Naive B cell (primary cell): ENCODE data around the gene TEX38. TPM values are rescaled to one million over a fixed set of nuclear protein-coding genes. Genes with fewer than 3 reads are reported as not detected.
A peak's percentile ranks its signal among the peaks of the same experiment; 100 is the strongest.
"Not testable (repeated sequence)": the region's sequence is repeated elsewhere in the genome, so short reads cannot be mapped to it uniquely, and the experiment has no call there.

ENCODE experiments used
- ATAC-seq, 2 donors: fragments of 150-1000 bp; cut with Tn5 transposase; 2 replicates each; pipeline ENCODE4 v1.10.0; 2021; ENCODE audit warnings: low read depth in 2 of 2, mild to moderate bottlenecking in 2 of 2, moderate library complexity in 2 of 2
- DNase-seq: peaks from one replicate; pipeline ENCODE4 v3.0.0; 2022
- H3K27ac Mint-ChIP-seq, 6 donors: one replicate each; pipeline ENCODE4 v1.8.0; 2020 to 2022; ENCODE audit warnings: mild to moderate bottlenecking in 6 of 6, mixed read lengths in 6 of 6, moderate library complexity in 5 of 6, inconsistent platforms in 2 of 6
- H3K27me3 Mint-ChIP-seq, 3 donors: one replicate each; pipeline ENCODE4 v1.8.0; 2021 to 2022; ENCODE audit warnings: mixed read lengths in 3 of 3, mild to moderate bottlenecking in 1 of 3
- H3K36me3 Mint-ChIP-seq, 2 donors: one replicate each; pipeline ENCODE4 v1.8.0; 2020 to 2022; ENCODE audit warnings: mixed read lengths in 2 of 2, inconsistent platforms in 1 of 2, mild to moderate bottlenecking in 1 of 2
- H3K4me1 Mint-ChIP-seq, 3 donors: one replicate each; pipeline ENCODE4 v1.8.0; 2020 to 2022; ENCODE audit warnings: mixed read lengths in 3 of 3, inconsistent platforms in 1 of 3, mild to moderate bottlenecking in 1 of 3, moderate library complexity in 1 of 3
- H3K4me3 Mint-ChIP-seq, 8 donors: one replicate each; pipeline ENCODE4 v1.8.0; 2020 to 2022; ENCODE audit warnings: mild to moderate bottlenecking in 8 of 8, mixed read lengths in 8 of 8, moderate library complexity in 8 of 8, inconsistent platforms in 2 of 8
- H3K9me3 Mint-ChIP-seq, 7 donors: one replicate each; pipeline ENCODE4 v1.8.0; 2020 to 2022; ENCODE audit warnings: mixed read lengths in 7 of 7, mild to moderate bottlenecking in 5 of 7, inconsistent platforms in 2 of 7, moderate library complexity in 1 of 7
- polyA plus RNA-seq, 6 donors: library from polyadenylated mRNA; unstranded; fragments of 300-500 nt; fragmentation: Illumina TruSeq; gene quantifications; one replicate each; pipeline ENCODE4 v1.2.3, GENCODE V29; 2021; ENCODE audit warnings: low read depth in 6 of 6

TEX38 gene
- polyA plus RNA-seq, 6 donors from 2014 or later: not detected

GRCh38 chr1:46646844-46647243 lies 24.8 kb upstream of the TEX38 start:
- no peak overlapping the region for H3K4me3 Mint-ChIP-seq
- ATAC-seq: no peak
- H3K27ac Mint-ChIP-seq: no peak overlapping the region
- DNase-seq: no peak
- H3K9me3 Mint-ChIP-seq: peaks cover 0 to 7% (median 3%) of the 10 kb centered on the region in 7 donors
- no peaks in the 10 kb centered on the region for H3K4me1 Mint-ChIP-seq
- peaks cover 22 to 33% of the 10 kb centered on the region in 2 donors for H3K36me3 Mint-ChIP-seq
- H3K27me3 Mint-ChIP-seq: no peaks in the 10 kb centered on the region

GRCh38 chr1:46647611-46648010 lies 24.0 kb upstream of the TEX38 start:
- Mint-ChIP-seq H3K27ac (no peak overlapping the region), H3K36me3 (peaks cover 20 to 34% of the 10 kb centered on the region in 2 donors), H3K4me1 (no peaks in the 10 kb centered on the region), H3K4me3 (no peak overlapping the region), H3K9me3 (peaks cover 0 to 7% (median 4%) of the 10 kb centered on the region in 7 donors), H3K27me3 (no peaks in the 10 kb centered on the region)
- DNase-seq (no peak), ATAC-seq (no peak)

- no peak overlapping the region for H3K4me3 Mint-ChIP-seq
- no peaks in the 10 kb centered on the region for H3K27me3 Mint-ChIP-seq
- no peak overlapping the region for H3K27ac Mint-ChIP-seq
- no peak for ATAC-seq
- no peaks in the 10 kb centered on the region for H3K4me1 Mint-ChIP-seq
- DNase-seq: no peak
- H3K36me3 Mint-ChIP-seq: peaks cover 23 to 43% of the 10 kb centered on the region in 2 donors
- peaks cover 0 to 8% (median 4%) of the 10 kb centered on the region in 7 donors for H3K9me3 Mint-ChIP-seq
Measured at GRCh38 chr1:46649764-46650163, 21.9 kb upstream of the TEX38 start.

DNA sequence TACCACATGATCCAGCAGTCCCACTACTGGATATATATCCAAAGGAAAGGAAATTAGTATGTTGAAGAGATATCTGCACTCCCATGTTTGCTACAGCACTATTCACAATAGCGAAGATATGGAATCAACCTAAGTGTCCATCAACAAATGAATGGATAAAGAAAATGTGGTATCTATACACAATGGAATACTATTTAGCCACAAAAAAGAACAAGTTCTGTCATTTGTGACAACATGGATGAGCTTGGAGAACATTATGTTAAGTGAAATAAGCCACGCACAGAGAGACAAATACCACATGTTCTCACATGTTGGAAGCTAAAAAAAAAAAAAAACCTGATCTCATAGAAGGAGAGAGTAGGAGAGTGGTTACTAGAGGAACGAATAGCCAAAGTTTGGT lies 21.2 kb upstream of the TEX38 start:
- Mint-ChIP-seq H3K9me3 (peaks cover 0 to 11% (median 7%) of the 10 kb centered on the region in 7 donors), H3K27ac (no peak overlapping the region), H3K4me1 (no peaks in the 10 kb centered on the region), H3K27me3 (no peaks in the 10 kb centered on the region), H3K4me3 (no peak overlapping the region), H3K36me3 (peaks cover 26 to 48% of the 10 kb centered on the region in 2 donors)
- DNase-seq: no peak
- no peak for ATAC-seq

DNA sequence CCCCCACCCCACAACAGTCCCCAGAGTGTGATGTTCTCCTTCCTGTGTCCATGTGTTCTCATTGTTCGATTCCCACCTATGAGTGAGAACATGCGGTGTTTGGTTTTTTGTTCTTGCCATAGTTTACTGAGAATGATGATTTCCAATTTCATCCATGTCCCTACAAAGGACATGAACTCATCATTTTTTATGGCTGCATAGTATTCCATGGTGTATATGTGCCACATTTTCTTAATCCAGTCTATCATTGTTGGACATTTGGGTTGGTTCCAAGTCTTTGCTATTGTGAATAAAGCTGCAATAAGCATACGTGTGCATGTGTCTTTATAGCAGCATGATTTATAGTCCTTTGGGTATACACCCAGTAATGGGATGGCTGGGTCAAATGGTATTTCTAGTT lies 20.5 kb upstream of the TEX38 start:
- Mint-ChIP-seq H3K9me3 (peaks cover 0 to 11% (median 7%) of the 10 kb centered on the region in 7 donors), H3K36me3 (peaks cover 33 to 53% of the 10 kb centered on the region in 2 donors)
- not testable (repeated sequence) for H3K4me3 Mint-ChIP-seq, DNase-seq, H3K4me1 Mint-ChIP-seq, H3K27ac Mint-ChIP-seq, H3K27me3 Mint-ChIP-seq, ATAC-seq

GRCh38 chr1:46652321-46653100 lies 19.1 kb upstream of the TEX38 start:
- Mint-ChIP-seq H3K4me3 (no peak overlapping the region), H3K9me3 (peaks cover 0 to 11% (median 7%) of the 10 kb centered on the region in 7 donors), H3K4me1 (no peaks in the 10 kb centered on the region), H3K27me3 (no peaks in the 10 kb centered on the region), H3K36me3 (peaks cover 27 to 46% of the 10 kb centered on the region in 2 donors), H3K27ac (peak overlapping the region in 1 of 6 donors; percentile 39)
- no peak for ATAC-seq
- no peak for DNase-seq

DNA sequence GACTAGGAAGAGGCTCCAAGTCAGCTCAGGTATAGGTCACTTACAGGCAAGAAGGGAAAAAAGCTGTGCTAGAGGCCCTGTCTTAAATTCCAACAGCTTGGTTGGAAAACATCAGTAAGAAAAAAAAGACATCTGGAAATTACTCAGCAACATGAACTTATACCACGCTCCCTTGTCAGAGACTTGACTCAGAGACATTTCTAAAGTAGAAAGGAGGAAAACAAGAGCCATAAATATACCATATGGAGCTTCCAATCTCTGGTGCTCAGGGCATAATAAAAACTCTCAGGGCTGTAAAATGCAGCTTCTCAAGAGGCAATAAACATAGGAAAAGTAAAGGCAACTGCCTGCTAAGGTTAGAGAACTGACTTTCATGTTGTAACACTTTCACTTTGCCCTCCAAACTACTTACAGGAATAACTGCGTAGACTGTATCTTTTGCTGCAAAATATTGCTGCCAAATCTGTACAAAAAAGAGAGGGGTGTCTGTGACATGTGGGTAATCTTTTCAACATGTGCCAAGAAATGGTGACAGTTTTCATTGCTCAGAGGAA lies 18.2 kb upstream of the TEX38 start:
- no peak for ATAC-seq
- Mint-ChIP-seq H3K9me3 (peaks cover 0 to 11% (median 7%) of the 10 kb centered on the region in 7 donors), H3K4me1 (no peaks in the 10 kb centered on the region), H3K4me3 (peak overlapping the region in 1 of 8 donors; percentile 17), H3K36me3 (peaks cover 26 to 50% of the 10 kb centered on the region in 2 donors), H3K27ac (no peak overlapping the region), H3K27me3 (no peaks in the 10 kb centered on the region)
- DNase-seq: no peak

GRCh38 chr1:46654012-46654411 lies 17.6 kb upstream of the TEX38 start:
- Mint-ChIP-seq H3K27ac (peak overlapping the region in 1 of 6 donors; percentile 28), H3K27me3 (no peaks in the 10 kb centered on the region), H3K4me3 (no peak overlapping the region), H3K36me3 (peaks cover 26 to 50% of the 10 kb centered on the region in 2 donors), H3K4me1 (no peaks in the 10 kb centered on the region), H3K9me3 (peaks cover 0 to 11% (median 7%) of the 10 kb centered on the region in 7 donors)
- DNase-seq: no peak
- ATAC-seq: no peak

GRCh38 chr1:46654698-46655097 lies 17.0 kb upstream of the TEX38 start:
- H3K27ac Mint-ChIP-seq: peak overlapping the region in 1 of 6 donors; percentile 76

DNA sequence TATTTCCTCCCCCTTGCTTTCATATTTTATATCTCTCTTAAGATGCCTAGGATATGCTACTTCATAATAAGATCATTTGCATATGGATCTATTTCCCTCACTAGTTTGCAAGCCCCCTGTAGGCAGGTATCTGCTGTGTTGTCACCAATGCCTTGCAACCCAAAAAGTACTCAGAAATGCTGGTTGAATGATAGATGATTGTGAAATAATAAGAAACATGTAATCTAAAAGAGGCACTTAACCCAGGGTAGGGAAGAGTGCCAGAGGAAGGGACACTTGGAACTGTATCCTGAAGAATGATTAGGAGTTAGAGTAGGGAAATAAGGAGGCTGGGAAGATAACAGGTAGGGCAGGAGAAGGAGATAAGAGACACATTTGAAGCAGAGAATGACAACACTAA lies 15.8 kb upstream of the TEX38 start:
- peaks cover 0 to 6% (median 3%) of the 10 kb centered on the region in 7 donors for H3K9me3 Mint-ChIP-seq
- peaks cover 17 to 34% of the 10 kb centered on the region in 2 donors for H3K36me3 Mint-ChIP-seq
- no peak overlapping the region for H3K4me3 Mint-ChIP-seq
- no peak overlapping the region for H3K27ac Mint-ChIP-seq
- ATAC-seq: no peak
- H3K4me1 Mint-ChIP-seq: no peaks in the 10 kb centered on the region
- DNase-seq: no peak
- no peaks in the 10 kb centered on the region for H3K27me3 Mint-ChIP-seq

More at GRCh38 chr1:46654698-46655097, 17.0 kb upstream of the TEX38 start:
- Mint-ChIP-seq H3K36me3 (peaks cover 26 to 45% of the 10 kb centered on the region in 2 donors), H3K9me3 (peaks cover 0 to 11% (median 7%) of the 10 kb centered on the region in 7 donors)
- H3K27me3 Mint-ChIP-seq, DNase-seq, H3K4me3 Mint-ChIP-seq, H3K4me1 Mint-ChIP-seq, ATAC-seq: not testable (repeated sequence)

GRCh38 chr1:46656643-46657042 lies 15.0 kb upstream of the TEX38 start:
- H3K9me3 Mint-ChIP-seq: peaks cover 0 to 6% (median 3%) of the 10 kb centered on the region in 7 donors
- DNase-seq: no peak
- H3K27me3 Mint-ChIP-seq: no peaks in the 10 kb centered on the region
- no peak overlapping the region for H3K27ac Mint-ChIP-seq
- no peak overlapping the region for H3K4me3 Mint-ChIP-seq
- no peak for ATAC-seq
- no peaks in the 10 kb centered on the region for H3K4me1 Mint-ChIP-seq
- H3K36me3 Mint-ChIP-seq: peaks cover 15 to 34% of the 10 kb centered on the region in 2 donors

- Mint-ChIP-seq H3K27me3 (no peaks in the 10 kb centered on the region), H3K9me3 (peaks cover 0 to 6% (median 3%) of the 10 kb centered on the region in 7 donors), H3K4me3 (no peak overlapping the region), H3K4me1 (no peaks in the 10 kb centered on the region), H3K36me3 (peaks cover 15 to 25% of the 10 kb centered on the region in 2 donors), H3K27ac (no peak overlapping the region)
- DNase-seq: no peak
- no peak for ATAC-seq
Measured at GRCh38 chr1:46657775-46658174, 13.9 kb upstream of the TEX38 start.

GRCh38 chr1:46659307-46659870 lies 12.3 kb upstream of the TEX38 start:
- H3K4me3 Mint-ChIP-seq: no peak overlapping the region
- H3K27ac Mint-ChIP-seq: no peak overlapping the region
- H3K4me1 Mint-ChIP-seq: no peaks in the 10 kb centered on the region
- peaks cover 0 to 6% (median 3%) of the 10 kb centered on the region in 7 donors for H3K9me3 Mint-ChIP-seq
- H3K36me3 Mint-ChIP-seq: peaks cover 16 to 20% of the 10 kb centered on the region in 2 donors
- no peak for DNase-seq
- H3K27me3 Mint-ChIP-seq: no peaks in the 10 kb centered on the region
- no peak for ATAC-seq

DNA sequence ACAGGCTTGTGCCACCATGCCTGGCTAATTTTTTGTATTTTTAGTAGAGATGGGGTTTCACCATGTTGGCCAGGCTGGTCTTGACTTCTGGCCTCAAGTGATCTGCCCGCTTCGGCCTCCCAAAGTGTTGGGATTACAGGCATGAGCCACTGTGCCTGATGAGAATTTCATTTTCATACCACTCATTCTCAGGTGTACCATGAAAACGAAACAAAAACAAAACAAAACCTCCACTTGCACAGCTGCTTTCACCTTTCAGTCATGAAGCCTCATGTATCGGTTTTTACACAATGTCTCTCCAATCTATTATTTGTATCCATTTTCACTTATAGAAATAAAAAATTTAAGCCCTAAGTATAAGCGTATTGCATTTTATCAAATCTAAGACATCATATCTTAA lies 11.5 kb upstream of the TEX38 start:
- not testable (repeated sequence) for H3K27ac Mint-ChIP-seq, H3K27me3 Mint-ChIP-seq, H3K9me3 Mint-ChIP-seq, DNase-seq, ATAC-seq, H3K4me3 Mint-ChIP-seq, H3K4me1 Mint-ChIP-seq
- H3K36me3 Mint-ChIP-seq: peaks cover 17 to 20% of the 10 kb centered on the region in 2 donors
